SU-DHL-6 (cell line): Measurements from ENCODE around the gene PRR14.

ENCODE experiments used
- H2AFZ ChIP-seq: fragments of 200-600 bp; sonication (generic); 2 replicates; pipeline ENCODE4 v1.6.1; 2014; ENCODE audit warnings: low read depth, mild to moderate bottlenecking, moderate library complexity, mixed read lengths, antibody characterized with exemption, low read length; ENCODE audit not compliant: severe bottlenecking
- H3F3A ChIP-seq: fragments of 200-600 bp; shearing (Covaris generic); 2 replicates; pipeline ENCODE4 v1.6.0; 2016; ENCODE audit warnings: antibody characterized with exemption, mild to moderate bottlenecking; ENCODE audit not compliant: insufficient read depth
- H3K27ac ChIP-seq: fragments of 200-600 bp; sonication (generic); 2 replicates; pipeline ENCODE4 v1.5.1; 2016; ENCODE audit warnings: low read depth, mild to moderate bottlenecking, low read length, moderate library complexity, mixed read lengths
- H3K27me3 ChIP-seq: fragments of 200-600 bp; sonication (generic), shearing (Covaris generic); 2 replicates; pipeline ENCODE4 v1.6.0; 2014; ENCODE audit warnings: mild to moderate bottlenecking, low read length
- H3K36me3 ChIP-seq: fragments of 200-600 bp; sonication (generic); 2 replicates; pipeline ENCODE4 v1.6.1; 2014; ENCODE audit warnings: mild to moderate bottlenecking, low read length, mixed read lengths
- H3K4me2 ChIP-seq: fragments of 300-600, 200-600 bp; shearing (Covaris generic), sonication (generic); 2 replicates; pipeline ENCODE4 v1.6.0; 2014; ENCODE audit warnings: low read length, low read depth, mild to moderate bottlenecking; ENCODE audit not compliant: poor library complexity, severe bottlenecking
- H3K4me3 ChIP-seq: fragments of 200-600 bp; sonication (generic); 2 replicates; pipeline ENCODE4 v1.5.1; 2014; ENCODE audit warnings: antibody characterized with exemption, low read length, mild to moderate bottlenecking, mixed read lengths; ENCODE audit not compliant: insufficient read depth, poor library complexity, severe bottlenecking
- H3K79me2 ChIP-seq: fragments of 200-600 bp; sonication (generic); 2 replicates; pipeline ENCODE4 v1.6.1; 2014; ENCODE audit warnings: mild to moderate bottlenecking, low read length, moderate library complexity; ENCODE audit not compliant: insufficient read depth
- H3K9ac ChIP-seq: fragments of 200-600 bp; sonication (generic); 2 replicates; pipeline ENCODE4 v1.7.0; 2014; ENCODE audit warnings: mild to moderate bottlenecking, low read length
- H3K9me2 ChIP-seq: fragments of 200-600 bp; sonication (generic); replicated peaks from 2 replicates; pipeline ENCODE4 v1.6.1; 2014; ENCODE audit warnings: low read length; ENCODE audit not compliant: insufficient read depth
- H3K9me3 ChIP-seq: fragments of 200-600 bp; sonication (generic); 2 replicates; pipeline ENCODE4 v1.6.1; 2014; ENCODE audit warnings: low read length, mixed read lengths; ENCODE audit not compliant: insufficient read depth
- H4K20me1 ChIP-seq: fragments of 200-600 bp; sonication (generic); 2 replicates; pipeline ENCODE4 v1.6.1; 2014; ENCODE audit warnings: low read depth, mild to moderate bottlenecking, antibody characterized with exemption, low read length, moderate library complexity, mixed read lengths
- CTCF ChIP-seq: fragments of 200-600 bp; sonication (generic); IDR thresholded peaks from one replicate; pipeline ENCODE4 v1.5.1; 2017; ENCODE audit warnings: antibody characterized with exemption, mild to moderate bottlenecking, low read length, moderate library complexity; ENCODE audit not compliant: insufficient read depth, poor library complexity, severe bottlenecking
- EZH2phosphoT487 ChIP-seq: fragments of 200-600 bp; sonication (generic), shearing (Covaris generic); conservative IDR thresholded peaks from 2 replicates; pipeline ENCODE4 v1.6.1; 2018; ENCODE audit warnings: mild to moderate bottlenecking, antibody characterized with exemption, low read length, moderate library complexity, mixed read lengths

The PRR14 gene

GRCh38 chr16:30662449-30662848 lies 11.7 kb downstream of the PRR14 start:
- H4K20me1 ChIP-seq = no peaks in the 10 kb centered on the region
- peaks cover 39% of the 10 kb centered on the region for H3K79me2 ChIP-seq
- no peak overlapping the region for H3K4me3 ChIP-seq
- H3K9ac ChIP-seq = no peak overlapping the region
- no peak overlapping the region for H3K27ac ChIP-seq
- H3K4me2 ChIP-seq = no peak overlapping the region
- H3K9me3 ChIP-seq = no peaks in the 10 kb centered on the region
- H3K27me3 ChIP-seq = no peaks in the 10 kb centered on the region
- no peaks in the 10 kb centered on the region for H3K9me2 ChIP-seq
- H3K36me3 ChIP-seq = peaks cover 6% of the 10 kb centered on the region; the same call in 1 of the 2 replicates
- H3F3A ChIP-seq = peaks cover 17% of the 10 kb centered on the region
- H2AFZ ChIP-seq = no peak overlapping the region
- no peak for TF ChIP-seq CTCF
- no peak for TF ChIP-seq EZH2phosphoT487

GRCh38 chr16:30663038-30663437 lies 12.3 kb downstream of the PRR14 start:
- Histone ChIP-seq H3K36me3 (peaks cover 6% of the 10 kb centered on the region; the same call in 1 of the 2 replicates), H3K9me3 (no peaks in the 10 kb centered on the region), H4K20me1 (no peaks in the 10 kb centered on the region), H3K79me2 (peaks cover 39% of the 10 kb centered on the region), H2AFZ (no peak overlapping the region), H3K27me3 (no peaks in the 10 kb centered on the region), H3K4me2 (no peak overlapping the region), H3K9ac (no peak overlapping the region), H3K9me2 (no peaks in the 10 kb centered on the region), H3F3A (peaks cover 17% of the 10 kb centered on the region), H3K4me3 (no peak overlapping the region), H3K27ac (no peak overlapping the region)
- TF ChIP-seq CTCF = no peak
- no peak for TF ChIP-seq EZH2phosphoT487

- Histone ChIP-seq H3K36me3 (peaks cover 6% of the 10 kb centered on the region; the same call in 1 of the 2 replicates), H3K4me3 (no peak overlapping the region), H3F3A (peaks cover 15% of the 10 kb centered on the region), H2AFZ (no peak overlapping the region), H4K20me1 (no peaks in the 10 kb centered on the region), H3K9me3 (no peaks in the 10 kb centered on the region), H3K27ac (no peak overlapping the region), H3K4me2 (no peak overlapping the region), H3K79me2 (peaks cover 39% of the 10 kb centered on the region), H3K9ac (no peak overlapping the region), H3K27me3 (no peaks in the 10 kb centered on the region), H3K9me2 (no peaks in the 10 kb centered on the region)
- TF ChIP-seq EZH2phosphoT487 = no peak
- no peak for TF ChIP-seq CTCF
Observed at GRCh38 chr16:30663820-30664219, 13.1 kb downstream of the PRR14 start.
